ENCODE measurements around the gene ERFE.
A peak's percentile ranks its signal among the peaks of the same experiment; 100 is the strongest.

Gene ERFE

DNA sequence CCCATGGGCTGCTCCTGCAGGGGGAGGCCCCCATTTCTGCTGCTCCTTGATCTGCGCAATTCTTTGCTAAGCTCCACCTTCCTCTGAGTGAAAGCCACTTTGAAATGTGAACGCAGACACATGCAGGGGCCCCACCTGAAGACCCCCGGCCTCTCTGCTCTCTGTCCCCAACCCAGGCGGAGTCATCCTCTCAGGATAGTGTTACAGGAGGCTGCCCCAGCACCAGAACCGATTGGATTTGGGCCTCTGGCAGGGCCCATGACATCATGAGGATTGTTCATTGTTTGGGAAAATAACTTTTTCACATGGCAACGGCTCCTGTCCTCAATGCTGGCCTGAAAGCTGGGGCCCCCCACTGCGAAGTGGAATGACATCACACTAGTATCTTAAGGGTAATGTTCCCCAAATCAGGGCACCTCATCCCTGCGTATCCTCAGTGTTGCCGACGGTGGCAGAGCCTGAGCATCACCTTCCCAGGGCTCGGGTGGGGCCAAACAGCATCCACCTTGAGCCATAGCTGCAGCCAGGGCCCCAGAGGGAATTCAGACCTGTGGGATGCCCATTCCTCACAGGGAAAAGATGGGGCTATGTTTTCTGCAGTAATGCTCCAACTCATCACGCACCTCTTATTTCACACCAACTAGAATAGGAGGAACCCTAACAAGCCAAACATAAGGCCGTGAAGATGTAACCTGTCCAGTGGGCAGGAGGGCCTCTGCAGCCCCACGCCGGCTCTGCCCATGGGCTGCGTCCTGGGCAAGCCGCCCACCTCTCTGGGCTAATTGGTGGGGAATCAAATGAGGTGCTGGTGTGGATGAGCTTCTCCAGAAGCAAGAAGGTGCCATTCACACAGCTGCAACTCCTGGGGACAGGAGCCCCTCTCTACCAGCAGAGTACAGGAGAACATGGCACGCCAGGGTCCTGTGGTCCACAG lies 2.7 kb upstream of the ERFE start:
- peak; percentile 30 for DNase-seq (ENCODE audit: low read depth)

DNA sequence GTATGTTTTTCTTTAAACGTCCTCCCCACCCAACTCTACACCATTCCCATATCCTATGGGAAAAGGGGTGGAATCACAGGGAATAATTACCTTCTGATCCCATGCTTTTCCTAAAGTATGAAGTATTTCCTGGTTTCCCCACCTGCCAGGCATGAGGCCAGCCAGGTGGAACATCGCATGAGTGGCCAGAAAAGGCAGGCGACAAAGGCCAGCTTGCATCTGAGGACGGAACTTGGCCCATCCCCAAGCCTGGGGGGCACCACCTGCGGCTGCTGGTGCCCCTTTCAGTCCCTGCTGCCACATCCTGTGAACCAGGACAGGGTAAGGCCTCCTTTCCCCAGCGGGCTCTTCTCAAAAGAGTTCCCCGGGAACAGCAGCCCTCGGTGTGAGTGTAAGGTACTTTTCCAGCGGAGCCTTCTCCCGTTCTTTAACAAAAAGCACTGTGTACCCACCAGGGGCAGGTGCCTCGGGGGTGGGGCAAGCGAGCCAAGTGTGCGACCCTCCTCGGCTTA lies 1.2 kb upstream of the ERFE start:
- no peak for DNase-seq (ENCODE audit: low read depth)

DNA sequence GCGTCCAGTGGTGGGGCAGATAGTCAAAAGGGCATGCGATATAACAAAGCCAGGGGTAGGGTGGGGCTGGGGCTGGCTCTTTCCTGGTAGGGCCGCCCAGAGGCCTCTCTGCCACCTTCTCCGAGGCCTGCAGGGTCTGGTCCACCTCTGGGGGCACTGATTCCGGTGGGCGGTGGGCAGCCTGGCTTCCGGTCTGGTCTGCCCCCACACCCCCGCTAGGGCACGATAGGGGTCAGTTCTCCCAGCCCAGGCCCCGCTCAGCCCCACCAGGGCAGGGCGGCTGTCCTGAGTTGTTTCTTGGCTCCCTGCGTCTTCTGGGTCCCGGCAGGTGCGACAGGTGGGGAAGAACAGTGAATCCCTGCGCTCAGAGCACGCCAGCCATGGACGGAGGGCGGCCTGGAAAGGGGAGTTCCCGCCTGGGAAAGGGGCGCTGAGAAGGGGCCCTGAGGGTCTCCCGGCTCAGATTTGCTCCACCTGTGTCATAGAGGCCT lies 707 bp upstream of the ERFE start:
- DNase-seq (ENCODE audit: low read depth): no peak

DNA sequence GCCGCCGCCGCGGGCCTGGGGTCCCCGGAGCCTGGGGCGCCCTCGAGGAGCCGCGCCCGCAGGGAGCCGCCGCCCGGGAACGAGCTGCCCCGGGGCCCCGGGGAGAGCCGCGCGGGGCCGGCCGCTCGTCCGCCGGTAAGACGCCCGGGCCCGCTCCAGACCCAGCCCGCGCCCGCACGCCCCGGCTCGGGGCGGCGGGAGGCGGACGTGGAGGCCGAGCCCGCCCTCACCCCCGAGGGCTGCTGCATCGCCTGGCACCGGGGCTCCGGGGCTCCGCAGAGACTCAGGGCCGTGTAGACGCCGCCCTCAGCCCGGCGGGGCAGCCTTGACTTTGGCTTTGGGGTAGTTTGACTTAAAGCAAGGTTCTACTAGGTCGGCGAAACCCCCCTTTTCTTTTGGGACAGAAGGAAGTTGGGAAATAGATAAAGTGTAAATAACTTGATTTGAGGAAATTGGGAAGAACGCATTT lies 335 bp downstream of the ERFE start:
- DNase-seq (ENCODE audit: low read depth): no peak

DNA sequence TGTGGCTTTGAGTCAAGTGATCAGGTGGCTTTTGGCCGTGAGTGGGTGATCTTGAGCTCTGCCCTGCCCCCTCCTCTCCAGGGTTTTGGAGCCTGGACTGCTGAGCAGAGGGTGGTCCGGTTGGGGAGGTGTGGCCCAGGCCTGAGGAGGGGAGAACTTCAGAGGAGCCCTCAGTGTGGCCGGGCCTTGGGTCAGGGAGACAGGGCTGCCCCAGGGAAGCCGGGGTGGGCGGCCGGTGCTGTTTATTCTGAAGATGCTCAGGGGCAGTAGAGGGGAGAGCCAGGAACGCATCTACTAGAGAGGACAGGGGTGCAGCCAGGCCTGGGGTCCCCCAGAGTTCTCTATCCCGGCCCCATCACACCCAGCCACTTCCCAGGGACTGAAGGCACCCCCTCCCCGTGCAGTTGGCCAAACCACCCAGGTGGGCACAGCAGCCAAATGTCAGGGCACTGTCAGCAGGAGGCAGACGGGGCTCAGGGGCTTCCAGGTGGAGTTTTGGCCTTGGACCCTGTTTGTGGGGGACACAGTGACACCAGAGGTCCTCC lies 963 bp downstream of the ERFE start:
- no peak for DNase-seq (ENCODE audit: low read depth)

DNA sequence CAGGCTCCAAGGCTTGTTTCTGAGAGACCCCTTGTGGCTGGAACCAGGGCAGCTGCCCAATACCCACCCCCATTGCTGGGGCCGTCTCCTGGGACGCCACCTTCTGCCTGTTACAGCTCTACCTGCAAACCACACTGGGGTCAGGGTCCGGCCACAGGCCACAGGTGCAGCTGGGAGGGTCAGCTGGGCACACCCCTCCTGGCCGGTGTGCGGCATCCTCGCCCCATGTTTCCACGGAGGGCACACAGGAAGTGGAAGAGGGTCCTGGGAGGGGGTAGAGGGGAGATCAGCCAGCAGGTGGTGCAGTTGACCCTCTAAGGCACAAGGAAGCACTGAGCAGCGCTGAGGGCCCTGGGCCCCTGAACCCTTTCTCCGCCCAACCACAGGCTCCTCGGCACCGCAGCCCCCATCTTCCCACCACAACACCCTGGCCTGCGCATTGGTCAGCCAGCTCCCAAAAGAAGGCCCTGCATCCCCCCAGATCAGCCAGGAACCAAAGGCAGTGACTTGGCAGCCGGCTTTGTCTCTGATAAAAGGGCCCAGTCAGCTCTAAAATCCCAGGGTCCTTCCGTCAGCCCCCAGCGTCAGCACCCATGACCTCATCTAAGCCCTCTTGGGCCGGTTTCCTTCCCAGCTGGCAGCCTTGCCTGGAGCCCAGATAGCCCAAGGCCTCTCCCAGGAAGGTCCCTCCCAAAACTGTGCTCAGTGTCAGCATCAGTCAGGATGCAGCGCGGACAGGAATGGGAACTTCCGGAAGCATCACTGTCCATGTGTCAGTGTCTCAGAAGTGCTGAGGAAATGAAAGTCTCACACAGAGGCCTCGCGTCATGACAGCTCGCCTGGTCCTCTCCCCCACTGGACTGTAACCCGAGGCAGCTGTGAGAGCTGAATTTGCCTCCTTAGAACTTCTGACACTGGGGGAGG lies 1.7 kb downstream of the ERFE start:
- DNase-seq (ENCODE audit: low read depth): no peak

DNA sequence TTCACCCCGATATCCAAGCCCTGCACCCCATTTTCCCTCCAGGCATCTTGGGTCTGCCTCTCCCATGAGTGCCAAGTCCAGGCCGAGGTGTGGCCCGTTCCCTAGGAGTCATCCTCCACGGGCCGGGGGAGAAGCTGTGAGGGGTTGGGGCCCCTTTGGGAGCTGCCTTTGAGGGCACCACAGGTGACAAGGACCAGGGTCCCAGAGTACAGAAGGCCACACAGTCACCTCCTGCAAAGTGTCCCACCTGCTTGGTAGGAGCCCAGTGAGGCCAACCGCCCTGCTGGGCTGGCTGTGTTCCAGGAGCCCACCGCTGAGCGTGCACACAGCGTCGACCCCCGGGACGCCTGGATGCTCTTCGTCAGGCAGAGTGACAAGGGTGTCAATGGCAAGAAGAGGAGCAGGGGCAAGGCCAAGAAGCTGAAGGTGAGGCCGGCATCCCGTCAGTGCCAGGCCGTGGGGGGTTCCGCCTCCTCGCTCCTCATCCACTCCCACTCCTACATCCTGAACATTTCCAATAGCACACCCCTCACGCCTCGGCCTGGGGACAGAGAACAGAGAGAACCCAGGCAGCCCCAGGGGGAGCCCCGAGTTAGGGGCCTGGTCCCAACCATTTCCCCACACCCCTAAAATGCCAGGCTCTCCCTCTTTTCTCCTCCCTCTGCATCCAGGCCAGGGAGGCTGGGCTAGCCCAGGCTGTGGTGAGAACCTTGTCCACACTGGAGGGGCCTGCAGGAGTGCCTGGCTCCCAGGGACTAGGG lies 2.7 kb downstream of the ERFE start:
- no peak for DNase-seq (ENCODE audit: low read depth)

DNA sequence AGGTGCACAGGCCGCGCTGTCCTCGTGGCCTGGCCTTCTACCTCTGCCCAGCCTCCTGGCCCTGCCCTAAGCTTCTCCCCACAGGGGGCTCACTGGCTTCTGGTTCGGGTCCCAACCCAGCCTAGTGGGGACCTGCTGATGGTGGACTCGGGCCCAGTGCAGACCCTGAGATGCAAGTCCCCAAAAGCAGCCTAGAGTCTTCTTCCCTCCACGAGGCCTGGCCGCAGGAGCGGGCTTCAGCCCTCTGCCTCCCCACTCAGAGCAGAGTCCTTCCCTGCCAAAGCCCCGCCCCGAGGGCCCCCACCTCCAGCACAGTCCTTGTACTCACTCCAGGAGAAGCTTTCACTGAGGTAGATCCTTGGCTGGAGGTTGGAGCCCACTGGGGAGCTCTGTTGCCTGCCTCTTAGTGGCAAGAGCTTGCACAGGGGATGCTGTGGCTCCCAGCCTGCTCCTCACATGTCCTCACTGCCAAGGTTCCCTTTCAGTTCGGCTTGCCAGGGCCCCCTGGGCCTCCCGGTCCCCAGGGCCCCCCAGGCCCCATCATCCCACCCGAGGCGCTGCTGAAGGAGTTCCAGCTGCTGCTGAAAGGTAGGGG lies 3.6 kb downstream of the ERFE start:
- DNase-seq (ENCODE audit: low read depth): no peak

DNA sequence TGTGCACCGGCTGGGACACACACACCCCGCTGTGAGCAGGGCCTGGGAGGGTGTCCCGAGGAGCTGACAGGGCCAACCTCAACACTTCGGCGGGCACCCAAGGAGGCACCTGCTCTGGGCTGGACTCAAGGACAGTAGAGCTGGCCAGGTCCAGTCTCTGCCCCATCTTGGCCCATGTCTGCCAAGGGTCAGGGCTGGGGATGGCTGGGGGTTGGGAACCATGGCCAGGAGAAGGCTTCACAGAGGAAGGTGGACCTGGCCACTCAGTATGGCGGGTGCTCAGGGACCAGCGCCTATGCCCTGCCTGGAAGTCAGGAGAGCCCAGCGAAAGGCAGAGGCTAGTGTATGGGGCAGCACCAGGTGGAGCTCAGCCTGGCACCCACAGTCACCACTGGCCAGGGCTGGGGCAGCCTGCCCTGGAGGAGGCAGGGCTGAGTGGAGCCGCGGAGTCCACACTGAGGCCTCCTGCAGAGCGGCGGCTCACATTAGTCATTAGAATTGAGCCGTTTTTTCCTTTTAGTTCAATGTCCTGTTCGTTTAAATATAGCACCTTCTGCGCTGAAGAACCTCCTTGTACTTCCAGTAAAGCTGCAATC lies 4.2 kb downstream of the ERFE start:
- DNase-seq (ENCODE audit: low read depth): no peak

DNA sequence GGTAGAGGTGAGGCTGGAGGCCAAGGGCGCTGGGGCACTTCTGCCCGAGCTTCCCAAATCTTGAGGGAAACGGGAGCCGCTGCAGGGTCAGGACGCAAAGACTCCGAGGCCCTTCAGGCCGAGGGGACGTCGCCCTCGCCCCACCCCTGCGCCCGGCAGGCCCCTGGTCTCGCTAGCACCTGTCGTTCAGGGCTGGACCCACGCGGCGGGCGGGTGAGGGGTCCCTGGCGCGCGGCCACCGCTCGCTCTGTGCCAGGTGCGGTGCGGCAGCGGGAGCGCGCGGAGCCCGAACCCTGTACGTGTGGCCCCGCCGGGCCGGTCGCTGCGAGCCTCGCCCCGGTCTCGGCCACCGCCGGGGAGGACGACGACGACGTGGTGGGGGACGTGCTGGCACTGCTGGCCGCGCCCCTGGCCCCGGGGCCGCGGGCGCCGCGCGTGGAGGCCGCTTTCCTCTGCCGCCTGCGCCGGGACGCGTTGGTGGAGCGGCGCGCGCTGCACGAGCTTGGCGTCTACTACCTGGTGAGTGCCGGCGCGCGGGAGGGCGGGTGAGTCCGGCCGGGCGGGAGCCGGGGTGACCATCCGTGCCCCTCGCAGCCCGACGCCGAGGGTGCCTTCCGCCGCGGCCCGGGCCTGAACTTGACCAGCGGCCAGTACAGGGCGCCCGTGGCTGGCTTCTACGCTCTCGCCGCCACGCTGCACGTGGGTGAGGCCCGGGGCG lies 4.9 kb downstream of the ERFE start:
- no peak for DNase-seq (ENCODE audit: low read depth)

DNA sequence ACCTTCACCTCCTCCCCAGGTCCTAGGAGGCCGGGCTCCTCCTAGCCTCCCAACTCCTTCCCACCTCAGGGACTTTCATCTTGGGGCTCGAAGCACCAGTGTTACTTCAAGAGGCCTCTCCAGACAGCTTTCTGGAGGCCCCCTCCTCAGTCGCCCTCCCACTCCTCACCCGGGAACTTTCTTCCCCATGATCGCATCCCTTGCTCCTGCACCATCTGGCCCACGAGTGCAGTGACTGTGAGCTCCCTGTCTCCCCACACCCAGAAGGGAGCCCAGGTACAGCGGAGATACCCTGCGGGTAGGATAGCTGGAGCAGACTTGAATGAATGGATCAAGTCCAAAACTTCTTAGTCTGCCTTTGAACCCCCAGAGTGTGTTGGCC lies 6.1 kb downstream of the ERFE start:
- DNase-seq (ENCODE audit: low read depth): no peak

DNA sequence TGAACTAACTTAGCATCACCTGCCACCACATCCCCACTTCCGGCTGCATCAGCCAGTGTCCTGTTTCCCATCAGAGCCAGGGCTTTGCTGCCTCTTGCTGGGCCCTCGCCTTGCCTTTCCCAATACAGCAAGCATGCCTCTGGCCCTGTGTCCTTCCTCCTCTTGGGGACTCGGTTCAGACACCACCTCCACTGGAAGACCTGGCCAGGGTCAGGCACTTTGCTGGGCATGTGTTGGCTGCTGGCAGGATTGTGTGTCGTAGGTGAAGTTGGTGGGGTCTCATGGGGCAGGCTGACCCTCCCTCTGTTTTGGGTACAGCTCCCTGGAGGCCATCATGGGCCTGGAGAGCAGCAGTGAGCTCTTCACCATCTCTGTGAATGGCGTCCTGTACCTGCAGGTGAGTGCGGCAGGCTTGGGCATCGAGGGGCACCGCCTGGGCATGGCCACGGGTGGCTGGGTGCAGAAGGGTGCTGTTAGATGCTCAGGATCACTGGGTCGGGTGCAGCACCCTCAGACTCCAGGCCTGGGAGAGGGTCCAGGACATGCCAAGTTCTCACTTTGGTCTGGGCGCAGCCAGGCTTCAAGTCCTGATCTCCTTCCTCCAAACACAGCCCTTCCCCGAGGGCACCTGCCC lies 6.6 kb downstream of the ERFE start:
- DNase-seq (ENCODE audit: low read depth): no peak

DNA sequence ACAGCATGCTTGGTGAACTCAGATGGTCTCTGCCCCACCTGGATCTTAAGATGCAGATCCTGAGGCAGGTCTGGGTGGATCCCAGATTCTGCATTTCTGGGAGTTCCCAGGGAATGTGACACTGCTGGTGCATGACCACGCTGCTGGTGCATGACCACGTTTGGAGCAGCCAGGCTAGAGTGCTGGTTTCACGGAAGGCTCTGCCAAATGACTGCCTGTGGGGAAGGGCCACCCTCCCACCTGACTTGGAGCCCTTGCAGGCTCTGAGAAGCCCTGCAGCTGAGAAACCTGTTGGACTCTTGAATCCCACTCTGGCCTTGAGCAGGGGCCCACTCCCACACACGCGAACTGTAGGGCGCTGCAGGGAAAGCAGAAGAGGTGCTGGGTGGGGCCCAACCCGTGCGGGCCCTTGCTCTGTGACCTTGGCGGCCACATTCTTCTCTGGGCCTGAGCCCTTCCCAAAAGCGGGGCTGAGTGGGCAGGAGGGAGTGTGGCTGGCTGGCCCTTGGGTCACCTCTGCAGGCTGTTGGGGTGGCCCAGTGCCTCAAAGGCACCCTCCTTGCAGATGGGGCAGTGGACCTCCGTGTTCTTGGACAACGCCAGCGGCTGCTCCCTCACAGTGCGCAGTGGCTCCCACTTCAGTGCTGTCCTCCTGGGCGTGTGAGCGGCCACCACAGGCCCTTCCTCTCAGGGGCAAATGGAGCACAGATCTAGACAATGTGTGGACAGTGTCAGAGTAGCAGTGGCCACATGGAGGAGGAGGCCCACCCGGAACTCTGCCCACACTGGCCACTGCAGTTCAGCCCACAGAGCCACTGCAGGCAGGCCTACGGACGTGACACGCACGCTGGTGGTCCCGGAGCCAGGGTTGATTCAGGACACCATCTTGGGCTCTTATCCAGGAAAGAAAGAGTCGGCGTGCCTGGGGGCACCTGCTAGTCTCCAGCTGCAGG lies 7.9 kb downstream of the ERFE start:
- DNase-seq (ENCODE audit: low read depth): no peak

DNA sequence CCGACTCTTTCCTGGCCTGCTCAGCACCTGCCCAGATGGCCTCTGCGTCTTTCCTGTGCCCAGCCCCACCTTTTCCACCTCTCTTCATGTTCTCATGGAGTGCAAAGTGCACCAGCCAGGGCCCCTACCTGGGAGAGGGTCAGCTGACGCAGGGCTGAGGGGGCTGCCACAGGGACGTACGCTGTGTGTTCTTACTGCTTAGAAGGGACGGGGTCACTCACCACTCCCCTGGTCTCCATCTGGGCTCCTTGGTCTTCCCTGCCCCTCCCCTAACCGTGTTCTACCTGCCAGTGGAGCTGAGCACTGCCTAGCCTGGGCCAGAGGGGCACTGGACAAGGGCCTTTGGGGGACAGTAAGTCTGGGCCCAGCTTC lies 8.6 kb downstream of the ERFE start:
- no peak for DNase-seq (ENCODE audit: low read depth)

DNA sequence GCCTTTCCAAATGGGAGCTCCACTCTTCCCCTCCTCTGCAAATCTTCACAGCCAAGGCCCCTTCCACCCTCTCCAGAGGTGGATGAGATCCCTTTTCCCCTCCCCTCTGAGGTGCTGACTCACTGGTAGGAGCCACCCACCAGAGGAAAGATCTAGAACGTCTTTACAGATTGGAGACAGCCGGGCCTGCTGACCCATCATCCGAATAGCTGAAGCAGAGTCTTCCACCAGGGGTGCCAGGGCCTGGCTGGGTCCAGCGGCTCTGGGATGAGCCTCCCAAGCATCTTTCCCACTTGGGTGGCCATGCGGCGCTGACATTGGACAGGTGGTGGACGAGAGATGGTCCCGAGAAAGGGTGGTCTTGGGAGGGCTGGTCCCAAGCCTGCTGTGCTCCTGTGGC lies 9.0 kb downstream of the ERFE start:
- no peak for DNase-seq (ENCODE audit: low read depth)

DNA sequence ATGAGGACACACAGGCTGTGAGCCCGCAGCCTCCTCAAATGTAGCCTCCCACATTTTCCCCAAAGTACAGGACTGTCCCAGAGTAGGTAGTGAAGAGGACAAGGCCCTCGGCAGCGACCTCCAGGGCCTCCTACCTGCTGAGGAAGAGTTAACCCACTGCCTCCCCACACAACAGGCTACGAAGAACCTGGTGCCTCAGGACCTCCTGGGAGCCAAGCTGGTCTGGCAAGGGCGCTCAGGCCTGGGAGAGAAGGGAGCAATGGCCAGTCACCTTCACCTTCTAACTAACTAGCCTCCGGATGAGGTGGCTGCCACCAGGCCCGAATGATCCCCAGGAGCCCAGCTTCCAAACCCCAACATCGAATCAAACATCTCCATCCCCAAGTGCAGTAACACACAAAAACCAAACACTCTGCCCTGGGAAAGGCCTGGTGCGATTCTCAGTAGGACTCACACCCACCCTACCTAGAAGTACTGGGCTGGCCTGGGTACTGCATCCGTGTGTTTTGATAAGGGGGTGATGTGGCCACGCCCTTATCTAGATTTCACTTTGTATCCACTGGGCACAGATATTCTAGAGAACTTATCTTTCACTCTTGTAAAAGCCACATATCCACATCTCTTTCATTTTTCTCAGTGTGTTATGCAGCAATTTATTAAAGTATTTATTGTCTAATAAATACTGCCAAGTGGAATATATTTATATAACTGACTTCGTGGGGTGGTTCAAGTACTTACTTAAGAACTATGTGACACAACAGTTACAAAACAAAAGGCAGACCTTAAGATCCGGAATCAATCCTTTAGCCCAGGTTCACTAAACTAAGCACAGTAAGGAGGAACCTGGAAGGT lies 9.7 kb downstream of the ERFE start:
- no peak for DNase-seq (ENCODE audit: low read depth)

DNA sequence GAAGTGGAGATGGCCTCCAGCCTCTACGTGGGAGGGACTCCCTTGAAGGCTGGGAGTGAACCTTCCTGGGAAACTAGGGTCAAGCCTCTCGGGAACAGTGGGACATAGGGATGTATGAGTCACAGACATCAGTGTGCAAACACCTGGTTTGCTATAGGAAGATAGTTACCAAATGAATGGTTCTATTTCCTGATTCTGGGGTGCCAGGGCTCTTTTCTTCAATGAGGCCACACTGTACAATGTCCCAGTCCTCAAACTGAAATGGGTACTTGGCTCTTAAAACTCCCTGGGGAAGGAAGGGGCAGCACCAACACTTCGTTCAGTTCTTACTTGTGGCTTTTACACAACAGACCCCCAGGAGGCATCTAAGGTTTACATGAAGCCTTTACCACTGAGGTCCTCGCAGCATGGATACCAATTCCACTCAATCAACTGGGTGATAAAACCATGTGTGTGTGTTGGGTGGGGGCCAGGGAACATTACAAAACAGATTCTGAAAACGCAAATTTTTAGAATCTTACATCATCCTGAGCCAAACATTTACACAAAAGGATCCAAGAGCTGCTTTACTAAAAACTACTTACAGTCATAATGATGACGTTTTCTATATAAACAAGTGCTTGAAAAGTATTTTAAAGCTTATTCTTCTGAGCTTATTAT lies 10.4 kb downstream of the ERFE start:
- peak; percentile 96 for DNase-seq (ENCODE audit: low read depth)

All from fibroblast of gingiva (primary cell).